Neural progenitor cell (in vitro differentiated cells): Measurements from ENCODE around the gene RNF8.

Source experiments
- EZH2 ChIP-seq: fragments of 200-600 bp; sonication (generic); IDR thresholded peaks from 2 replicates; pipeline ENCODE4 v1.6.1; 2017; ENCODE audit warnings: antibody characterized with exemption, mild to moderate bottlenecking, moderate library complexity
- TF ChIP-seq, protein P1 (sequence below): fragments of 200-600 bp; sonication (generic); IDR thresholded peaks from 2 replicates; pipeline ENCODE4 v1.5.1; 2017; ENCODE audit warnings: antibody characterized with exemption, mild to moderate bottlenecking

DNA sequence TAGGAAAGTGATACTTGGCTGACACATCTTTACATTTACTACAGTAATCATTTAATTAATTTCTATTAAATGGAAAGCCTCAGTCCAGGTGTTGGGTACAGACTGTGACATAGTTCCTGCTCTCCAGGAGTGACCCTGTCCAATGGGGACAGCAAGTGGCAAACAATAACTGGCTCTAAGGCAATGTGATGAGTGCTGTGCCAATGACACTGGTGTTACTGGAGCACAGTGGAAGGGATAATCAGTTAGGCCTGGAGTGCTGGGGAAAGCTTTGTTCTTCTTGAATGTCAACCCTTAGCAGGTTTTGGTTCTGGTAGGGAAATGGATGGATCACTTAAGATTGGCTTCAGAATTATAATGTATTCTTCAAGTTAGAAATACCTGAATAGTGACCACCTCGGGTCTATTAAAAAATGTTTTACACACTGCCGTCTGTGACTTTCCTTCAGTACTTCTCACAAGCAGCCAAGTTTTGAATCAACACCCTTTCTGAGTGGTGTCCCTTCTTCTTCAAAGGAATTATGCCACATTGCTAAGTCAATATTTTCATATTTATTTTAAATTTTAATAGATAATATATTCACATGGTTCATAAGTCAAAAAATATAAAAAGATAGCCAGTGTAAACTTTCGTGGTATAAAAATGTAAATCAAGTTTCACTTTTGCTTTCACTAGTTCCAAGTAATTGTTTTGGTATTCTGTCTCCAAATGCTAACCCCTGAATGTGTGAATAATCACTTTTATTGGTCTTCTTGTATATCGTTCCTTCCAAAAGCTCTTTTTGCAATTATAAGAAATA lies 88.8 kb downstream of the RNF8 start:
- TF ChIP-seq, protein P1, sequence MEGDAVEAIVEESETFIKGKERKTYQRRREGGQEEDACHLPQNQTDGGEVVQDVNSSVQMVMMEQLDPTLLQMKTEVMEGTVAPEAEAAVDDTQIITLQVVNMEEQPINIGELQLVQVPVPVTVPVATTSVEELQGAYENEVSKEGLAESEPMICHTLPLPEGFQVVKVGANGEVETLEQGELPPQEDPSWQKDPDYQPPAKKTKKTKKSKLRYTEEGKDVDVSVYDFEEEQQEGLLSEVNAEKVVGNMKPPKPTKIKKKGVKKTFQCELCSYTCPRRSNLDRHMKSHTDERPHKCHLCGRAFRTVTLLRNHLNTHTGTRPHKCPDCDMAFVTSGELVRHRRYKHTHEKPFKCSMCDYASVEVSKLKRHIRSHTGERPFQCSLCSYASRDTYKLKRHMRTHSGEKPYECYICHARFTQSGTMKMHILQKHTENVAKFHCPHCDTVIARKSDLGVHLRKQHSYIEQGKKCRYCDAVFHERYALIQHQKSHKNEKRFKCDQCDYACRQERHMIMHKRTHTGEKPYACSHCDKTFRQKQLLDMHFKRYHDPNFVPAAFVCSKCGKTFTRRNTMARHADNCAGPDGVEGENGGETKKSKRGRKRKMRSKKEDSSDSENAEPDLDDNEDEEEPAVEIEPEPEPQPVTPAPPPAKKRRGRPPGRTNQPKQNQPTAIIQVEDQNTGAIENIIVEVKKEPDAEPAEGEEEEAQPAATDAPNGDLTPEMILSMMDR, result no peak
- no peak for TF ChIP-seq EZH2
